Stromal cell of bone marrow (primary cell): ENCODE measurements around the gene CCSER2.

Experiments used
- DNase-seq: peaks from one replicate; pipeline ENCODE4 v3.0.0-alpha.2; 2012; ENCODE audit warnings: low read depth

The CCSER2 gene

GRCh38 chr10:84548869-84549268, 220.5 kb downstream of the CCSER2 start:
- DNase-seq, result no peak

- no peak for DNase-seq
Observed at GRCh38 chr10:84549368-84550165, 221.2 kb downstream of the CCSER2 start.

- DNase-seq, result no peak
Observed at GRCh38 chr10:84550756-84551436, 222.5 kb downstream of the CCSER2 start.

GRCh38 chr10:84551437-84552120, 223.2 kb downstream of the CCSER2 start:
- no peak for DNase-seq

GRCh38 chr10:84552478-84552877, 224.1 kb downstream of the CCSER2 start:
- DNase-seq, result no peak

- no peak for DNase-seq
Observed at GRCh38 chr10:84562592-84562991, 234.2 kb downstream of the CCSER2 start.

- DNase-seq, result no peak
Observed at GRCh38 chr10:84563355-84563754, 235.0 kb downstream of the CCSER2 start.

GRCh38 chr10:84563868-84564267, 235.5 kb downstream of the CCSER2 start:
- DNase-seq, result no peak

- no peak for DNase-seq
Observed at GRCh38 chr10:84565881-84566582, 237.6 kb downstream of the CCSER2 start.

GRCh38 chr10:84567133-84567532, 238.7 kb downstream of the CCSER2 start:
- DNase-seq, result no peak
